ENCODE data around the gene LSG1.
"Not testable (repeated sequence)": the region's sequence is repeated elsewhere in the genome, so short reads cannot be mapped to it uniquely, and the experiment has no call there.

Gene LSG1

DNA sequence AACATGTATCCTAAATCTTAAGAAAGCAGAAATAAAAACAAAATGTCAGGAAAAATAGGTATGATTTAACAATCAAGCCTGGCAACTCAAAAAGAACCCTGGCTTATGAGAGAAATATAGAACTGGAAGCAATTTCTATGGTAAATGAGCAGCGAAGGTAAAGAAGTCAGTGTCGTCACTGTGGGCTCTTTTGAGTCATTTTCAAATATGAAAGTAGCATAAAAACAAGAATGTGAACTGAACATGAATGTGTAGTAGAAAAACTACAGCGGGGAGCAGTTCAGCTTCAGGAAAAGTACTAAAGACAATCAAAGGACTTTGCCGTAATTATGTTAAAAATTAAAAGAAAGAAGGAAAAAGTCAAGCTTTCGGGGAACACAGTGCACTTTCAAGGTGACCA lies 17.5 kb downstream of the LSG1 start:
- no peak for DNase-seq

DNA sequence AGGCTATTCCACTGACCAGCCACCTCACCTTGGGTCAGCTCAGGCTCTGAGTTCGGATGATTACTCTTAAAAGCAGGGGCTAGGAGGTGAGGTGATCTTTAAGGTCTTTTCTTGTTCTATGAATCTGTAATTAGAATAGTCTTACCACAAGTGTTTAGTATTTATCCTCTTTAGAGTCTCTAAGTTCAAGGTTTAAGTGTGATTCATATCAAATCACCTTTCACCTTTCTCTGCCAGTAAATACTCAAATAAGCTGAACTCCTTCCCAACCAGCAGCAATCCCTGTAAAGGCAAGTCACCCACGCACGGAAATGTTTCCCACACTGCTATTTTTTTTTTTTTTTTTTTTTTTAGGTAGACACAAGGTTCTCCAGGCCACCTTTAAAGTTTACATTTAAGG lies 24.2 kb downstream of the LSG1 start:
- DNase-seq = no peak

DNA sequence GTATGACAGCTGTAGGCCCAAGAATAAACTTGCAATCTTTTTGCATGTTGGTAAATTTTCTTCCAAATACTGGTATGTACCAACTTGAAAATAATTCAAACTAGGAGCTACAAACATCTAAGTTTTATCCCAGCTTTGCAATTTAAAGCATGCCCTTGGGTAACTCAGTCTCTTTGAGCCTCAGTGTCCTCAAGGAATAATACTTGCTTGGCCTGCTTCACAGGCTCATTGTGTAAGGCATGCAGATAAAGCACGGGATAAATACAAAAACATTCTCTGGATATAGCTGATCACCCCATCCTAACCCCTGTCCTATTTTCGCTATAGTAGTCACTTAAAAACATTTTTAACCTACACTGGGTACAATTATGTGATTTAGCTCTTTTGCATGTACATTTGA lies 29.2 kb downstream of the LSG1 start:
- DNase-seq = no peak

DNA sequence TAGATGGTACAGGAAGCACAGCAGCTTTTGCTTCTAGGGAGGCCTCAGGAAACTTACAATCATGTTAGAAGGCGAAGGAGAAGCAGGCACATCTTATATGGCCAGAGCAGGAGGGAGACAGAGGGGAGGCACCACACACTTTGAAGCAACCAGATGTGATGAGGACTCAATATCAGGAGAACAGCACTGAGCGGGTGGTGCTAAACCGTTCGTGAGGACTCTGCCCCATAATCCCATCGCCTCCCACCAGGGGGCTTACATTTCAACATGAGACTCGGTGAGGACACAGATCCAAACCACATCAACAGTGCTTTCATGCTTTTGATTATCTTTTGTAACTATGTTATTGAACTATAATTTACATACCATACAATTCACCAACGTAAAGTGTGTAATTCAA lies 31.2 kb downstream of the LSG1 start:
- no peak for DNase-seq

DNA sequence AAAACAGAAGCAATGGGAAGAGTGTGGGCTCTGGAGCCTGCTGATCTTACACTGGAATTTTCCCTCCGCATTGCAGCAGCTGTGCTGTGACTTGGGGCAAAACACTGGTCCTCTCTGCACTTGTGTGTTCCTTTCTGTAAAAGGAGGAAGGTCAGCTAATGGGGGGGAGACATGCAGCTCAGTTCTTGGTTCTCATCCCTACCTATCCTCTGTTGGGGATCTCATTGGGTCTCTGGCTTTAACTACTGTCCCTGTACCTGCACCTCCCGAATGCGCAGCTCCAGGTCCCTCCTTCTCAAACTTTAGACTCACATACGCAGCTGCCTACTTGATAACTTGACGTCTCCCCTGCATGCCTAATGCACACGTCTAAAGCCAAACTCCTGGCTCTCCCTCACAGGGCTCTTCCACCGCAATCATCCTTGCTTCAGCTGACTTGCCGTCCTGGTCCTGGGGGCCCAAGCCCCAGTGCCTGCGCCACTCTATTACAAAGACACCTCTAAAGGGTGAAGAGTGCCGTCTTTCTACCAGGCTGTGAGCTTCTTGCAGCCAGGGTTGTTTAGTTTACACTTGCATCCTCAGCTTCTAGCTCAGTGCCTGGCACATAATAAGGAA lies 32.9 kb downstream of the LSG1 start:
- no peak for DNase-seq

DNA sequence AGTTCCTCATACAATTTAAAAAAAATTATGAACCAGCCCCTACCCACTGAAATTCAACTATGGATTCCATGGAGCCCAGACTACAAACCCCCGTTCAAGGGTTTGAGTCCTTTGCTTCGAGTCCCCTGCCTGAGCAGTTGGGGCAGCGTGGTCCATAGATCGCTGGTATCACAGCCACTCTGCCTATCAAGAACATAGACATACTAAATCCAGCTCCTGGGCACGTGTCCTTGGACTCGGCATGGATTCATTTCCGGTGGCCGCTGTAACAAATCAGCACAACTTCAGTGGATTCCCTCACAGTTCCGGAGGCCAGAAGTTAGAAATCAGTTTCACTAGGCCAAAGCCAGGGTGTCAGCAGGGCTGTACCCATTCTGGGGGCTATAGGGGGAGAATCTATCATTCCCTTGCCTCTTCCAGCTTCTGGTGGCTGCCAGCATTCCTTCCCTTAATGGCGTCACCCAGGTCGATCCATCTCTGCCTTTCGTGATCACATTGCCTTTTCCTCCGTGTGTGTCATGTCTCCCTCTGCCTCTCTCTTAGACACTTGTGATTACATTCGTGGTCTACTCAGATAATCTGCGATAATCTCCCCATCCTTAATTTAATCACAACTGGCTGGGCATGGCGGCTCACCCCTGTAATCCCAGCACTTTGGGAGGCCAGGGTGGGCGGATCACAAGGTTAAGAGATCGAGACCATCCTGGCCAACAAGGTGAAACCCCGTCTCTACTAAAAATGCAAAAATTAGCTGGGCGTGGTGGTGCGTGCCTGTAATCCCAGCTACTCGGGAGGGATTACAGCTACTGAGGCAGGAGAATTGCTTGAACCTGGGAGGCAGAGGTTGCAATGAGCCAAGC lies 34.2 kb downstream of the LSG1 start:
- no peak for DNase-seq

DNA sequence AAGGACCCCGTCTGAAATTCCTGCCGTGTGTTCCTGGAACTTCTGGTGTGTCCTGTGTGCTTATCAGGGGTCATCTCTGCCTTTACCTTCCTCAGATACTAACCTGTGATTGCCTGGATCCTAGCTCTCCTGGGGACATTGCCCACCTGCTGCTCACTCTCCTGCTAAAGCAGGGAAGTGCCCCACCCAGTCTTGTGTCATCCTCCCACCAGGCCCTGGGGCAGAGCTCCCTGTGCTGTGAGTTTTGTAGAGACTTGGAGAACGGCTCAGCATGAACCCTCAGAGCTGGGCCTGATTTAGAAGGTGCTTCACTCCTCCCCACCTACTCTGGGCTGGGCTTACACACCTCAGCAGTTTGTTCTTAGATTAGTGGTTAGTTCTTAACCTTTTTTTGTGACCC lies 34.9 kb downstream of the LSG1 start:
- DNase-seq = no peak

DNA sequence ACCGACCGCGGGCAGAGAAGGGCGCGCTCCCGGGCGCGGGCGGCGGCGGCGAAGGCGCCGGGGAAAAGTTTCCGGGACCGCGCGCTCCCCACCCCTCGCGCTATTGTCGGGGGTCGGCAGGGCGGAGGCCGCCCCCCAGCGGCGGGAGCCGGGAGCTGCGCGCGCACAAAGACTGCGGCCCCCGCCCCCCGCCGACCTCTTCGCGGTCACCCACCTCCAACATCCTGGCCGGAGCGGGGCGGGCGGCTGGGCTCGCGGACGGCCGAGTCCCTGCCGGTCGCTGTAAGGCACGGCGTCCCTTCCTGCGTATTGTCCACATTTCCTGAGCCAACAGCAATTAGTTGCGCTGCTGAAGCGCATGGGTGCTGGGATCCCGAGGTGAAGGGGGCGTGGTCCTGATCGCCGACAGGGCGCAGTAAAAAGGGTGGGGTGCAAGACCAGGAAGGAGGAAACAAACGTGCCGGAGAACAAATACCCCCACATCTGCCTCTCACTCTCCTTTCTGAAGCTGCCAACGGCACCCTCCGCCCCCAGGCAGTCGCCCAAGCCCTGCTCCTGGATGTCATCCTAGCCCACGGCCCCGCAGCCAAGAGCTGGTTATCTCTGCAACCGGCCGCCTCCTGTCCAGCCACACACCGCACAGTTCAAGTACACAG lies 38.5 kb downstream of the LSG1 start, which contains the start of gene TMEM44:
TMEM44 (minus strand) TSS at position 71 of the 656 bp plus-strand sequence. CDS start 204 bp downstream, outside the sequence.
- DNase-seq = peak; percentile 82

DNA sequence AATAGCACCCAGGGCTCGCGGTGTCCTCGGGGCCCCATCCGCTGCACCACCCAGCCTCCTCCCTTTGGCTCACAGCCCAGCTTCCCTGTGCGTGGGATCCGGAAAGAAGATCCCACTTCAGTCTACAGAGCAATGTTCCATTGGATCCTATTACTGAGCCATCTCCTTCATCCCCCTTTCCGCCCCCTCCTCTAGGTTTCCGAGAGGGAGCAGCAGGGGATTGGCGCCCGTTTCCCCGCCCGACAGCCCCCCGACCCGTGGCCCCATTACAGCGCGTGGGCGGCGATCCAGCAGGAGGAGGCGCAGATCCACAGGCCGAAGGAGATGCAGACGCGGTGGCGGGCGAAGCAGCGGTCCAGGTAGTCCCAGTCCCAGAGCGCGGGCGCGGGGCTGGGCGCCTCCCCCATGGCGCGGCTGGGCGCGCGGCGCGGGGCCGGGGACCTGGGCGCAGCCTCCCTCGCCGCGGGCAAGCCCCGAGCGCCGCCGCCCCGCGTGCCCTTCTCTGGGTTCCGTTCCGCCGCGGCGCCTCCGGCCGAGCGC lies 39.1 kb downstream of the LSG1 start:
- DNase-seq = peak; percentile 66

DNA sequence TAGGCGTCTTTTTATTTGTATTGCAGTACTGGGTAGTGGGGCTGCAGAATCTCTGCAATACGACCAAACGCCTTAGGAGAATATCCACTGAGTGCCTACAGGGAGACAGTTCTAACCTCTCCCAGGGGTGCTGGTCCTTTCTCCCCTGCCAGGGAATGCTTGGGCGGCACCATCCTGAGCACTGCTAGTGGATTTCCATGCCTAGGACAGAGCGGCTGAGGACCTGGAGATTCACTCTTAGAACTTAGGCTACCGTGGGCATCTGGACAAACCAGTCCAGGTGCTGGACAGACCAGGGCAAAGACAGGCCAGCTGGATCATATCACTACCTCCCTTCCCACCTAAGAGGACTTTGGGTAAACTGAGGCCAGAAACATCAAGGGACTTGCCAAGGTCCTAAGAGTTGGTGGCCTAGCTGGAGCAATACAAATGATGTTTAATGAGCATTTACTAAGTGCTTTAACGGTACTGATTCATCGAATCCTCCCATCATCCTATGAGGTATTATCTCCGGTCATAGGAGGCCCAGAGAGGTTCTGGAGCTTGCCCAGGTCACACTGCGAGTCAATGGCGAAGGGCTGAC lies 39.7 kb downstream of the LSG1 start:
- DNase-seq = no peak

DNA sequence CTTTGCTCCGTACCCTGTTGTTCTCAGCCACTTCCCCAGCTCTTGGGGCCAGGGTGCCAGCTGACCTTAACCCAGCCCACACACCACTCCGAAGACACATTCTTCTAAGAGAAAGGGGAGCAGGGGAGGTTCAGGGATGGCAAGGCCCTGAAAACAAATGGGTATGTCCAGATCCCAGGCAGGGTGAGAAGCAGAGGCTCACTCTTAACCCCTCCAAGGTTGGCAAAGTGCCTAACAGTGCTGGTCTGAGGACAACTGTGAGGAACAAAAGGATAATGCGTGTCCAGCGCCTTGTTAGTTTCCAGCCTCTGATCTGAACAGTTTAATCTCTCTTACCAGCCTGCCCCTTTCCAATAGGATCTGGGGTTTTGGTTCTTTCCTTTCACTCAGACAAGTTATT lies 40.3 kb downstream of the LSG1 start:
- no peak for DNase-seq

DNA sequence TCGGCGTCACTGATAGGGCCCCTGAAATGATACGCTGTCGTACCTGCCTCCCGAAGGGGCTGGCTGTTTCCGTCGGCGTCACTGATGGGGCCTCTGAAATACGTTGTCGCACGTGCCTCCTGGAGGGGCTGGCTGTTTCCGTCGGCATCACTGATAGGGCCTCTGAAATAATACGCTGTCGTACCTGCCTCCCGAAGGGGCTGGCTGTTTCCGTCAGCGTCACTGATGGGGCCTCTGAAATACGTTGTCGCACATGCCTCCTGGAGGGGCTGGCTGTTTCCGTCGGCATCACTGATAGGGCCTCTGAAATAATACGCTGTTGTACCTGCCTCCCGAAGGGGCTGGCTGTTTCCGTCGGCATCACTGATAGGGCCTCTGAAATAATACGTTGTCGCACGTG lies 41.3 kb downstream of the LSG1 start:
- not testable (repeated sequence) for DNase-seq

DNA sequence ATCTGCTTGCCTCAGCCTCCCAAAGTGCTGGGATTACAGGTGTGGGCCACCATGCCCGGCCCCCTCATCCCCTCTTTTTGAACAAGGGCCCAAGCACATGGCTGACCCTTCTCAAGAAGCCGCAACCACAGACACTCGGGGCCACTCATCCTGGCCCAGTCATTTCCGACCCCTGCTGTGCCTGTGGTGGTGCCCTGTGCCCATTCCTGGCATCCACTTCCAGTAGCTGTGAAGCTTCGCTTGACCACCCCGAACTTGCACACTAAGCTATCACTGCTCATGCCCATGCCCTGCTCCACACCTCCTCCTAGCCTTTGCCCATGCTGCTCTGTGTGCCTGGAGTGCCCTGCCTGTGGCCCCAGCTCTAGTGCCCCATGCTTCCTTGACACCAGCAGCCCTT lies 47.0 kb downstream of the LSG1 start:
- DNase-seq = no peak

DNA sequence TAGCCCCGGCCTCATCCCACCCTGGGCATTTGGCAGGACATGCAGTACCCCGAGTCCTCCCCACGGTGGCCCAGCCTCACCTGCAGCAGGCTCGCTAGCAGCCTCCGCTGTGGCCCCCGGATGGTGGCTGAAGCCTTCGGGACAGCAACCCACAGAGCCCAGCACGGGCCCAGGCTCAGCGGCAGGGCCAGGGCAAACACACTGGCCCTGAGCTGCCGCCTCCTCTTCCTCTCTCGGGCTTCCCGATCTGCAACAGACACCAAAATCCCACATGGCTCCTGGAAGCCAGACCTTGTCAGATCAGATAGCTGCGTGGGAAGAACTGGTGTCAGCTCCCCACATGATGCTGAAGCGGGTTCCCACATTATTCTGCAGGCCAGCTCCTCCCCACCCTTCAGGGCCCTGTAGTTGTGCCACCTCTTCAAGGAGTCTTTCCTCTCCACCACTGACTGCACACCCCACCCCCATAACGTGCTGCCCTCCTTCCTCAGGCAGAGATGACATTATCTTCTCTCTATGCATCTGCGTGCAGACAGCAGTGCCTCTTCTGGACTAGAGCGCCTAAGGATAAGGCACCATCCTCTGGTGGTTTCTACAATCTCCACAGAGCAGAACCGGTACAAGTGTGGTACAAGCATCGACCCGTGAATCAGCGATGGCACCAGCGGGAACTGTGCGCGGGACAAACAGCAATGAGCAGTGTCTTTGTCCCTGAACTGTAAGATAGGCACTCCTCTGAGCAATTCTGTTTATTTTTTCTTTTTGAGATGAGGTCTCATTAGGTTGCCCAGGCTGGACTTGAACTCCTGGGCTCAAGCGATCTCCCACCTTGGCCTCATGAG lies 48.3 kb downstream of the LSG1 start:
- no peak for DNase-seq

DNA sequence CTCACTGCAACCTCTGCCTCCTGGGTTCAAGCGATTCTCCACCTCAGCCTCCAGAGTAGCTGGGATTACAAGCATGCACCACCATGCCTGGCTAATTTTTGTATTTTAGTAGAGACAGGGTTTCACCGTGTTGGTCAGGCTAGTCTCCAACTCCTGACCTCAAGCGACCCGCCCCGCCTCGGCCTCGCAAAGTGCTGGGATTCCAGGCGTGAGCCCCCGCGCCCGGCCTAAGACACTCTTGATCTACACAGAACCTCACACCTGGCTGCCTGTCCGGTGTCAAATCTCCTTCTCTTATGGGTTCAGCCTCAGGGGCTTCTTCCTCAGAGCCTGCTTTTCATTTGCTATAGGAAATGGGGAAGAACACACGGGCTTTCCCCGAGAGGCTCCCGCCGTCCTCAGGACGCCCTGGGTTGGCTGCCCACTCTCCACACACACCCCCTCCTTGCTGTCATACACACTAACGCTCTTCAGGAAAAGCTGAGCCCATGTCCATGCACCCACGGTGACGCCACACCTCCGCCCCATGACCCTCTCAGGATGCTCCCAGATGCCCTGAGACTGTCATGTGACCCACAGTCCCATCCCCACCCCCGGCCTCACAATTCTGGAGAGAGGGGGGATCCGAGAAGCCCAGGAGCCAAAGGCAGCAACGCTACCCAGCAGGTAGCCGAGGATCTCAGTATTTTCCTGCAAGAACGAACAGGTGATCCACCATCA lies 49.2 kb downstream of the LSG1 start:
- DNase-seq = no peak

DNA sequence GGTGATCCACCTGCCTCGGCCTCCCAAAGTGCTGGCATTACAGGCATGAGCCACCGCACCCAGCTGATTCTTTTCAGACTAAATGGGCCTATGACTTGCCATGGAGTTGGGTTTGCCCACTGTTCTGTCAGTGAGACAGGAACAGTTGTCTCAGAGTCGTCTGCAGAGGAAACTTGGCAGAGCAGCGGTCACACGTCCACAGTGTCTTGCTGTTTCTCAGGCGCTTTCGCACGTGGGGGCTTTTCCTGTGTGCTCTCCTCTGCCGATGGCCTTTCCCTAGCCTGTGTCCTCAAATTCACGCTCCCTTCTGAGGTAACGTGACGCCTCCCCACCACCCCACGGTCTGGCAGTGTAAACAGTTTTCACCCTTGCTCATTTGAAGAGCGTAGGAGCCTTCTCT lies 50.0 kb downstream of the LSG1 start:
- DNase-seq = no peak

DNA sequence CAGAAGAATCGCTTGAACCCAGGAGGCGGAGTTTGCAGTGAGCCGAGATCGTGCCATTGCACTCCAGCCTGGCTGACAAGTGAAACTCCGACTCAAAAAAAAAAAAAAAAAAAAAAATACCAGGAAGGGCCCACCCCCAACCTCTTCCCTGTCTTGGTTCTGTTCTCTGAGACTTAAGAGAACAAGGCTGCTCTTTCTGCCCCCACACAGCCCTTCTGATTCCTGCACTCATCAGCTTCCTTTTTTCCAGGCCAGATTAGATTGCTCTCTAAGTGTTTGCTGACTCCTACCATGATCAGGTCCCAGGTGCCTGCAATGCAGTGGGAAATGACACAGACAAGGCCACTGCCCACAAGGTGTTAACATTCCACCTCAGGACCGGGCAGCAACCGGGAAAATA lies 51.8 kb downstream of the LSG1 start:
- no peak for DNase-seq

DNA sequence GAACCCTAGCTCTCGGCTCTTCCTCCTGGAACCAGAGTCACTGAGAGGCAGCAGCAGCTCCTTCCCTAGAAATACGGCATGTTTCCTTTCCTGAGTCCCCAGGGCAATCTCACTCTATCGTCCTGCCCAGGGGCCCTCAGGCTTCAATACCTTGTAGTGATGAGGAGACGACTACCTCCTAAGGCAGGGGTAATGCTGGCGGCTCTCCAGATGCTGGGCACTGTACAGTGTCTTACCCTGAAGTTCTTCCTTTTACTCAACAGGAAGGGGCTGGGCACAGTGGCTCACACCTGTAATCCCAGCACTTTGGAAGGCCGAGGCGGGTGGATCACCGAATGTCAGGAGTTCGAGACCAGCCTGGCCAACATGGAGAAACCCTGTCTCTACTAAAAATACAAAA lies 52.2 kb downstream of the LSG1 start:
- DNase-seq = no peak

DNA sequence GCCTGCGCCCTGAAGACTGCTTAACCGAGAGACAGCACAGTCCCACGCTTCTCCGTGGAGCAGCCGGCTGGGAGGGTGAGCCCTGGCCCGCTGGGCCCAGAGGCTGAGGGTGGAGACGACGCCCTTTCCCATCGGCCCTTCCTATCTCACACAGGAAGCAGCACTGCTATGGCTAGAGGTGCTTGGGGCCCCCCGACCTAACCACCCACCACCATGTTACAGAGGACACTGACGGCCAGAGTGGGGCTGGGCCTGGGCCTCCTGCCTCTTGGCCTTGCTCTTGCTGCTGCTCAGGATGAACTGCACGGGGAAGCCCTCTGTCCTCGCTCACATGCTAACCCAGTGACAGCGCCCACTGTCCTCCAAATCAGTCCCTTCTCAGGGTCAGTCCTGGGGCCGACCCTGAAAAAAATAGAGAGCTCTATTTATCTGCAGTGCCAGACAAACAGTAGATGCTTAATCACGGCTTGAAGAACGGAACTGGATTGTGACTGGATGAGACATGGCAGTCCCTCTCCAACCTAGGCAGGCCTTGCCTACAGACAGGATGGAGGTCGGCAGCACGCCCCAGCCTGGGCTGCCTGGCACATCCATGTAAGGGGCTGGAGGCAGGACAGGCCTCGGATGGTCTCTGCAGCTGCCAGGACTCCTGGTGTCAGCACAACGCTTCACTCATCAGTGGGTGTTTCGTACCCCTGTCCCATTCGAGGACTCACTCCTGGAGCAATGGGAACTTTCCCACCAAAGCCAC lies 53.0 kb downstream of the LSG1 start:
- no peak for DNase-seq

DNA sequence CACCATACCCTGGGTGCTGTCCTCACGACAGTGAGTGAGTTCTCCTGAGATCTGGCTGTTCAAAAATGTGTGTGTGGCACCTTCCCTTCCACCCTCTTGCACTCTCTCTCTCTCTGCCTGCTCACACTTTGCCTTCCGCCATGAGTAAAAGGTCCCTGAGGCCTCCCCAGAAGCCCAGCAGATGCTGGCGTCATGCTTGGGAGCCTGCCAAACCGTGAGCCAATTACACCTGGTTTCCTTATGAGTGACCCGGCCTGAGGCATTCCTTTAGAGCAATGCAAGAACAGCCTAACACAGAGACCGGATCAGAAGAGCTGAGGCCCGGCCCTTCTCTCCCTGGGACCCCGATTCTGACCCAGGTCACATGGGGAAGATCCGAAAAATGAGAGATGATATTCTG lies 54.2 kb downstream of the LSG1 start:
- no peak for DNase-seq

DNA sequence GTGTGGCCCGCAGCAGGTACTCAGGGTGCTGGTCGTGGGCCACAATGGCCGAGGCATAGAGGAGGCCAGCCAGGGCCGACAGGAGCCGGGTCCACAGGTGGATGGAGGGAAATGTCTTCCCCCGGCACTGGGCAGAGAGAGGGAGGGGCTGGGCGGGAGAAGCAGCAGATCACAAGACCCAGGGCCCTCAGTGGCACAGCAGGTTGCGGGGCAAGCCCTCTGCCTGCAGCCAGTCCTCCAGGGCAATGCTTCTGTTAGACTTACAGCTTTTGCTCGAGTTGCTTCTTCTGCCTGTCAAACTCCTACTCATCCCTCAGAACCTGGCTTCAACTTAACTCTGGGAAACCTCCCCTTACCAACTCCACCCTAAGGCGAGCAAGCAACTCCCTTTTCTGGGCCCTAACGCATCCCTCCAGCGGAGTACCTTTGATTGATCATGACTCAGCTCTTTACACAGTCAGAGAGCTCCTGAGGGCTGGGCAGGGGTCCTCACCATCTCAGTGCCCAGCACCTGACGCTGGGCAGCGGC lies 54.8 kb downstream of the LSG1 start:
- DNase-seq = no peak
